GM19099 (cell line): Measurements from ENCODE around the gene MYL6B.

Experiments
- POLR2A ChIP-seq: IDR thresholded peaks from 3 replicates; pipeline ENCODE4 v1.6.1; 2011; ENCODE audit warnings: low read depth; ENCODE audit not compliant: insufficient read length; ENCODE audit errors: extremely low read depth

The MYL6B gene

DNA sequence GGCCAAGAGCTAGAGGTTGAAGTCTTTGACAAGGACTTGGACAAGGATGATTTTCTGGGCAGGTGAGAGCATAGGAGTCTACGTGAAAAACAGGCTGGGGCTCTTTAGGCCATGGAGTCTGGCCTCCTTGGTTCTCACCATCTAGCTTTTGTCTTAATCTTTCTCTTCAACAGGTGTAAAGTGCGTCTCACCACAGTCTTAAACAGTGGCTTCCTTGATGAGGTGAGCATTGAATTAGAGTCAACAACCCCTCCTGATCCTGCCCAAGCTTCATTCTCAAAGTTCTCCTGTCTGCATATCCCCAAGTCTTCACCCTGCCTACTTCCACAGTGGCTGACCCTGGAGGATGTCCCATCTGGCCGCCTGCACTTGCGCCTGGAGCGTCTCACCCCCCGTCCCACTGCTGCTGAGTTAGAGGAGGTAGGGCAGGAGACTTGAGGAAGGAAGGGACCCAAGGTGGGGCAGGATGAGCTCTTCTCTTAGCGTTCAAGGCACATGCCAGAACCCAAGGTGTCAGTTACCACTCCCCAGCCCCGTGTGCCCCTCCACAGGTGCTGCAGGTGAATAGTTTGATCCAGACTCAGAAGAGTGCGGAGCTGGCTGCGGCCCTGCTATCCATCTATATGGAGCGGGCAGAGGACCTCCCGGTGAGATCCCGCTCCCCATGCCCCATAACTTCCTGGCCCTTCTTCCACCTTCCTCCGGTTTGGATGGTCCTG lies 14.4 kb upstream of the MYL6B start:
- no peak for TF ChIP-seq POLR2A

DNA sequence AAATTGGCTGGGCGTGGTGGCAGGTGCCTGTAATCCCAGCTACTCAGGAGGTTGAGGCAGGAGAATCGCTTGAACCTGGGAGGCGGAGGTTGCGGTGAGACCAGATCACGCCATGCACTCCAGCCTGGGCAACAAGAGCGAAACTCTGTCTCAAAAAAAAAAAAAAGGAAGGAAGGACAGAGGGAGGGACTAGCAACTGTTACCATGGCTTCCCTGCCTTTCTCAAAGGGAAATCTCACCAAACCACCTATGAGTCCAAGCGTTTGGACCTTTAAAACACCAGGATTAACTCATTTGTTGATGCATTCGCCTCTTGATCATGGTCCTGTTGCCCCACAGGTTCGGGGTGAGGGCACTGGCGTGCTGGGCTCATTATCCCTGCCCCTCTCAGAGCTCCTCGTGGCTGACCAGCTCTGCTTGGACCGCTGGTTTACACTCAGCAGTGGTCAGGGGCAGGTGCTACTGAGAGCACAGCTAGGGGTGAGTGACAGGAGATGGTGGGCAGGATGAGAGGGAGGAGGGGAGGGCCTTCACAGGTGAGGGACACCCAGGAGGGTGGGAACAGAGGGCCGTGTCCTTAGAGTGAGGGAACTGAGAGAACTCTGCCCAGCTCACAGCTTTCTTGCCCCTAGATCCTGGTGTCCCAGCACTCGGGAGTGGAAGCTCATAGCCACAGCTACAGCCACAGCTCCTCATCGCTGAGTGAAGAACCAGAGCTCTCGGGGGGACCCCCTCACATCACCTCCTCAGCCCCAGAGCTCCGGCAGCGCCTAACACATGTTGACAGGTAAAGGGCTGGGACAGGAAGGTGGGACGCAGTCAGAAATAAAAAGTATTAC lies 10.2 kb upstream of the MYL6B start:
- no peak for TF ChIP-seq POLR2A

DNA sequence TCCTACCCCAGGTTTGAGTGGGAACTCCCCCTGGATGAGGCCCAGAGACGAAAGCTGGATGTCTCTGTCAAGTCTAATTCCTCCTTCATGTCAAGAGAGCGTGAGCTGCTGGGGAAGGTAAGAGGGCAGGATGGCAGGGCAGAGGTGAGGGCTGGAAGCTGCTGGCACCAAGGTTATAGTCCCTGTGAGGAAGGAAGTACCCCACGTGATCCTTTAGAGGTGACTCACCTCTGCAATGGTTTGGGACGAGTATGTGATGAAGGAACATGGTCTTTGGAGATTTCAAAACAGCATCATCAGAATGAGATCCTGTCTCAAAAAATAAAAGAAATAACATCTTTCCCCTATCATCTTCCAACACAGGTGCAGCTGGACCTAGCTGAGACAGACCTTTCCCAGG lies 9.2 kb upstream of the MYL6B start:
- TF ChIP-seq POLR2A: no peak

DNA sequence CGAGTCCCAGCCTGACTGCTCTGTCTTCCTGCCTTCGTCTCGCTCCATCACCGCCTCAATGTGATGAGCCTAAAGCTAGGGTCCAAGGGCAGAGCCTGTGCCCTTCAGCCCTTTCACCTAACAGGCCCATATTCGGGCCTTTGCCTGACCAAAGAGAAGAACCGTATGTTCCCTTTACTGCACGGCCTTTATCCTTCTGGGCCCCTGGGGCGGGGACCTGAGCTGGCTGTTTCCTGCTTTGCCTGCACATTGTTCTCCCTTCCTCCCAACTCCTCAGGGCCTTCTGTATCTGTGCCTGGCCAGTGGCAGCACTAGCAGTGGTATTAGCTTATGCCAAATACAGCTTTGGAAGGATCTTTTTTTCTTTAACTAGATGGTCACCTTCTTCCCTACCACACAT lies 8.5 kb upstream of the MYL6B start:
- no peak for TF ChIP-seq POLR2A

DNA sequence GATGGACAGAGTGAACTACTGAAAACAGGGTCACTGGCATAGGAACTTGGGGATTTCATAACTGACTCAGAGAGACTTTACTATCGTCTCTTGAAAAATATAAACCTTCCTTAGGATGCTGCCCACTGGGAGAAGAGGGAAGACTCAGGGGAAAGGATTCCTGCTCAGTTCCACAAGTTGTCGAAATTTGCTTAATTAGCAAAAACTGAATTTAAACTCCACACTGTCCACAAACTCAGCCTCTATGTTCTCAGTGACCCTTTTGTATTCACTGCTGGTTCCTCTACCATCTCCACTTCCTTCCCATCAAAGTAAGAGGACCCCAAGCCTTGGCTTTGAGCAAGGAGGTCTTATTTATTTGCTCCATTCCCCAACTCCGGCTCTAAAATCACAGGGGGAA lies 7.2 kb upstream of the MYL6B start:
- TF ChIP-seq POLR2A: no peak

DNA sequence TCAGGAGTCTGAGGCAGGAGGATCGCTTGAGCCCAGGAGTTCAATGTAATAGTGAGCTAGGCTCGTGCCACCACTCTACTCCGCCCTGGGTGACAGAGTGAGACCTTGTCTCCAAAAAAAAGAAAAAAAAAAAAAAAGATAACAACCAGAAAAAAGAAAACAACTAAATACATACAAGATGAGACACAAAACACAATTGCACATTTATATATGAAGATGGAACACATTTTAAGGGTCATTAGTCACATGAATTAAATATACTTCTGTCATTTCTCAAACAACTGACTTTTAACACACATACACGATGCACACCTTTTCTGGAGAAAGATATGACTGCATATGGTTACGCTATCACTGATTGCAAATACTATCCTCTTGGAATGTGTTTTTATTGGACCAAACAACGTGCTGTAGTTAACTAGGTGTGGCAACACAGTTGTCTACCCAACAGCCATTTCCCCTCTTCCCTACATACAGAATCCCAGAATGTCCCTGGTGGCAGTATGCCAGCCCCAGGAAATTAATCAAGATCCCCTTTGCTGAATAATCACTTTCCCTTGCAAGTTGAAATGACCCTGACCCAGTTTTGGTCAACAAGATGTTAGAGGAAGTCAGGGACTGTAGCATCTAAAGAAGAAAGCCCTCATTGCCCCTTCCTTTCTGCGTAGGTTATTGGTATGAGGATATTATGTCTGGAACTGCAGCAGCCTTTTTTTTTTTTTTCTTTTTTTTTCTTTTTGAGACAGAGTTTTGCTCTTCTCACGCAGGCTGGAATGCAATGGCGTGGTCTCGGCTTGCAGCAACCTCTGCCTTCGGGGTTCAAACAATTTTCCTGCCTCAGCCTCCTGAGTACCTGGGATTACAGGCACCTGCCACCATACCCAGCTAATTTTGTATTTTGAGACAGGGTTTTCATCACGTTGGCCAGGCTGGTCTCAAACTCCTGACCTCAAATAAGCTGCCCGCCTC lies 5.6 kb upstream of the MYL6B start:
- no peak for TF ChIP-seq POLR2A

DNA sequence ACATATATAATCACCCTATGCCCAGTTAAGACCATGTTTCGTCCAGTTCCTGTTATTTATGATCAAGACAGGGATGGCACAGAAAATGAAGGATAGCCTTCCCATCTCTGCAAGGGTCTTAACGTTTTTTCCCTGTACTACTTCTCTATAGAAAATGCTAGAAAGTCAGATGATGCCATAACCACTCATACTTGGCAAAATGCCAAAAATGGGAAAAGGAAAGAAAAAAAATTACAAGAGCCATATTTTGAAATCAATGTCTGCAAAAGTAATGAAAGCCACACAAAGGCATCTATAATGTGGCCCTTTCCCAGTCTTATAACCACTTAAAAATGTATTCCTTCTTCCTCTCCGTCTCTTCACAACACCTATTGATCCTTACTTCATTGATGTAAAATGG lies 1.8 kb upstream of the MYL6B start:
- TF ChIP-seq POLR2A: no peak

DNA sequence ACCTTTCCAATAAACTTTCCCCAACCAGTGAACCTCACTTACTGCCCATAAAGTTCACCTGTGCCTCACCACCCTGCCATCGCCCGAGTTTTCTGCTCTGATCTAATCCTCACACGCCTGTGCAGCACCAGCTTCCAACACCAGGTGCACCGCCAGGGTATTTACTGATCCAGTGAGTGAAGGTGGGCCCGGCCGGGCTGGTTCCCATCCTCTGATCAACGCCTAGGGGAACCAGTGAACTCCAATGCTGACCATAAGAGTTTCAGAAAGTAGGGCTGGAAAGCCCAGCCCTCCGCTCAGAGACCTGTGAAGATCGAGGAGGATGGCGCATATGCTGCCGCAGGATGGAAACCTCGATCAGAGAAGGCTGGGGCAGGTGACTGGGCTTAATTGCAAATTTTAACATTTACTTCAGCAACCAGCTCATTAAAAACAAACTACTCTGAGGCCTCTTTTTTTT lies 685 bp upstream of the MYL6B start:
- no peak for TF ChIP-seq POLR2A

DNA sequence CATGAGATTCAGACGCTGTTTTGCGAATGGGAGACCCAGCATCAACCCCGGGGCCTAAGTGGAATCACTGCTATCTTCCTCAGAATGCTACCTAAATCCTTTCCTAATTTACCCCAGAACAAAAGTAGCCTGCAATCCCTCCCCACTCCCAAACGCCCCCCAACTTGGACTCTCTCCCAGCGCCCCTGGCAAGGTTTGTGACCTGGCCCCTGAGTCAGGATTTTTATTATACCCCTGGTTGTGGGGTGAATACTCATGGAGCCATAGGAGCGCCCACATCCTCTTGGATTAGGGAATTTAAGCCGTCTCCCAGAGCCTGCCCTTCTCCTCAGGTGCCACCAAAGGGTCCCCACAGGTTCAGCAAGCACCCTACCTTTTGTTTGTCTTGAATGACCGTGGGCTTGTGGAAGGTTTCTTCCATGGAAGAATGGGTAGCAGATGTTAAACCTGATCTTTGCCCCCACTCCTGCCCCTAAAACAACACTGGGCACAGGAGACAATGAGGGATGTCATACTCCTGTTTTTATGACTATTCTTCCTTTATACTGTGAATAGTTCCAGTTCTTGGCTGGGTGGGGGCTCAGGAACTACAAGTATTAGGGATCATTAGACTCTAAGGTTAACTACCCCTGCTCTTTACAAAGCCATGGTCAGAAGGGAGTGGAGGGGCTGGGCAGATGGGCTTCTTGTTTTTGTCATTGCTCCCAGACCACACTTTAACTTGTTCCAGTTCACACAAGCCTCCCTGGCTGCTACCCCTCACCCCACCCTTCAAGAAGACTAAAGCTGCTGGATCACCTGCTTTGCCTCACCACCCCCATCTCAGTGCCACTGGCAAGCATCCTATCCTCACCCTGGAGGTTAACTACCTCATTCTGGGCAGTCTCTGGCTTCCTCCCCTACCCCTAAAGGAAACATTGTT lies 630 bp downstream of the MYL6B start:
- no peak for TF ChIP-seq POLR2A

DNA sequence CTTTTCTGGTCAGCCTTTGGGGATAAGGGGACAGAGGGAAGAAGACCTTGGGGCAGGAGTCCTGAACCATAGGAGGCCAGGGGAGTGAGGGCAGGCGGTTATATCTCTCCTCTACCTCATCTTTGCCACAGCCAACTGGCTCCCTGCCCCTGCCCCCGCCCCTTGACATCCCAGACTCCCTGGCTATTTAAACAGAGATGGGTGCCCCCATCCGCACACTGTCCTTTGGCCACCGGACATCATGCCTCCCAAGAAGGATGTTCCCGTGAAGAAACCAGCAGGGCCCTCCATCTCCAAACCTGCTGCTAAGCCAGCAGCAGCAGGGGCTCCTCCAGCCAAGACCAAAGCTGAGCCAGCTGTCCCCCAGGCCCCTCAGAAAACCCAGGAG lies 1.3 kb downstream of the MYL6B start:
- no peak for TF ChIP-seq POLR2A

DNA sequence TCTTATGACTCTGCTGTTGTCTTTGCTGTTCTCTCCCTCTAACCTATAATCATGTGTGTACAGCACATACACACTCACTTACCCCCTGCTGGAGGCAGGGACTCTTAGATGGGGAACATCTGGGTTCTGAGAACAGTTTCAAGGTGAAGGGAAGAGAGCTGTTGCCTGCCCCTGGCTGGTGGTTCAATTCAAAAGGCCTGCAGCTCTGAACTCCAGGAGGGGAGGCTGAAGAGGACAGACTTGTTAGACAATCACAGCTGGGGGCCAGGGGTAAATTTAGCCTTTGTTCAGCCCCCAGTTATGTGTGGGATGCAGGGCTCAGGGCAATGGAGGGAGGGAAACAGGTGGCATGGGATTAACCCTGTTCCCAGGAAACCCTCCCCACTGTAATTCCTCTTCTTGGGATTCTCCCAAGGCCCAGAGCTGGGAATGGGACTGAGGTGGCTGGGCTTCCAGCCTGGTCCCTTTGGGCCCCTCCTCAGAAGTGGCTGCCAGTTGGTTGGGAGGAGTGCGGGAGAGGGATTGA lies 1.9 kb downstream of the MYL6B start:
- TF ChIP-seq POLR2A: no peak

DNA sequence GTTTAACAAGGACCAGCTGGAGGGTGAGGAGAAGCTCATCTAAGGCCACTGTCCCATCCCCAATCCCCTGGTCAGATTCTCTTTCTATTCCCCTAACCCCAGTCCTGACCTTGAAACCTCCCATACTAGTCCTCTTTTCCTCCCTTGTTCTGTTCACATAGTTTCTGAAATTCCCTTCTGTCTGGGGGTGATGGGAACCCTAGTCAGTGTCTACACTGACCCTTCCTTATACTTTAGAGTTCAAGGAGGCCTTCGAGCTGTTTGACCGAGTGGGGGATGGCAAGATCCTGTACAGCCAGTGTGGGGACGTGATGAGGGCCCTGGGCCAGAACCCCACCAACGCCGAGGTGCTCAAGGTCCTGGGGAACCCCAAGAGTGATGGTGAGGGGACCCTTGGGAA lies 2.4 kb downstream of the MYL6B start:
- no peak for TF ChIP-seq POLR2A

DNA sequence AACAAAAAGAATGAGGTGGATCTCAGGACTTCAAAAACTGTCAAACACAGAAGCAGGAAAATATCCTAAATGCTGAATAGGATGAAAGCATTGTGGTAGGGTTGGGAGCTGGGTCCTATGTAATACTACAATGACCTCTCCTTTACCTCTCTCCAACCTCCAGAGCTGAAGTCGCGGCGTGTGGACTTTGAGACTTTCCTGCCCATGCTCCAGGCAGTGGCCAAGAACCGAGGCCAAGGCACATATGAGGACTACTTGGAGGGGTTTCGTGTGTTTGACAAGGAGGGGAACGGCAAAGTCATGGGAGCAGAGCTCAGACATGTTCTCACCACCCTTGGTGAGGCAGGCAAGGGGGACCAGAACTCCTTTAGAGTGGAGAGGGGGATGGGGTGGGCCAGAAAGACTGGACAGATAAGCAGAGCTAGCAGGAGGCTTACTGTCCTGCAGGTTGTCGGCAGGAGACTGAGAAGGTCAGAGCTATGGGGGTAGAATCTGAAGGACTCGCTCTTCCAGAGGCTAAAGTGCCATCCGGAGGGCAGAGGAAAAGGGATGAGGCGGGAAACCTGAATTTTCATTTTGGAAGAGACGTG lies 3.0 kb downstream of the MYL6B start:
- TF ChIP-seq POLR2A: no peak
